HG03060 (cell line): ENCODE measurements around the gene CASTOR1.

Experiments
- ATAC-seq: cut with Tn5 transposase; IDR thresholded peaks from one replicate; pipeline ENCODE4 v1.9.1; 2021; ENCODE audit warnings: low read depth, moderate number of reproducible peaks; ENCODE audit not compliant: unreplicated experiment

The CASTOR1 gene

GRCh38 chr22:30266445-30267381 is 22.6 kb downstream of the CASTOR1 start, which contains the start of gene OSM:
TSS of gene OSM (minus strand) at chr22:30266851. CDS start at chr22:30266799, 52 bp downstream.
- no peak for ATAC-seq

- no peak for ATAC-seq
Measured at GRCh38 chr22:30265823-30266444, 23.4 kb downstream of the CASTOR1 start.

GRCh38 chr22:30265131-30265720 is 24.1 kb downstream of the CASTOR1 start:
- no peak for ATAC-seq

GRCh38 chr22:30263883-30264282 is 25.4 kb downstream of the CASTOR1 start:
- ATAC-seq, result no peak

- ATAC-seq, result no peak
Measured at GRCh38 chr22:30262917-30263741, 26.2 kb downstream of the CASTOR1 start.

GRCh38 chr22:30262112-30262511 is 27.2 kb downstream of the CASTOR1 start:
- no peak for ATAC-seq

GRCh38 chr22:30261134-30261533 is 28.2 kb downstream of the CASTOR1 start:
- ATAC-seq, result no peak

GRCh38 chr22:30260682-30261081 is 28.6 kb downstream of the CASTOR1 start:
- ATAC-seq, result no peak

- no peak for ATAC-seq
Measured at GRCh38 chr22:30260276-30260675, 29.0 kb downstream of the CASTOR1 start.

- ATAC-seq, result no peak
Measured at GRCh38 chr22:30254314-30254713, 35.0 kb downstream of the CASTOR1 start.

GRCh38 chr22:30253205-30253852 is 36.0 kb downstream of the CASTOR1 start:
- ATAC-seq, result no peak

- no peak for ATAC-seq
Measured at GRCh38 chr22:30252411-30253204, 36.7 kb downstream of the CASTOR1 start.

- no peak for ATAC-seq
Measured at GRCh38 chr22:30251711-30252110, 37.6 kb downstream of the CASTOR1 start.

GRCh38 chr22:30250661-30251267 is 38.5 kb downstream of the CASTOR1 start:
- no peak for ATAC-seq

GRCh38 chr22:30250039-30250565 is 39.2 kb downstream of the CASTOR1 start:
- ATAC-seq, result no peak

GRCh38 chr22:30249049-30250038 is 40.0 kb downstream of the CASTOR1 start:
- no peak for ATAC-seq

GRCh38 chr22:30248484-30248883 is 40.8 kb downstream of the CASTOR1 start:
- ATAC-seq, result no peak
